HepG2 (cell line): ENCODE data around the gene TNNI2. TPM values are rescaled to one million over a fixed set of nuclear protein-coding genes. Genes with fewer than 3 reads are reported as not detected.
A peak's percentile ranks its signal among the peaks of the same experiment; 100 is the strongest.

Experiments
- BCLAF1 ChIP-seq: fragments of 450-650 bp; IDR thresholded peaks from 2 replicates; pipeline ENCODE4 v1.6.1; 2017; ENCODE audit warnings: mild to moderate bottlenecking
- CEBPG ChIP-seq: IDR thresholded peaks from 2 replicates; pipeline ENCODE4 v1.6.1; 2016
- FOXJ3 ChIP-seq: sonication (generic); formaldehyde crosslinking; IDR thresholded peaks from 2 replicates; pipeline ENCODE4 v1.4.0; 2020; ENCODE audit warnings: missing genetic modification reagents, mild to moderate bottlenecking, borderline replicate concordance
- GATA4 ChIP-seq: sonication (generic); IDR thresholded peaks from 2 replicates; pipeline ENCODE4 v1.6.1; 2016; ENCODE audit warnings: antibody characterized with exemption, low read depth, borderline replicate concordance
- NCOA2 ChIP-seq: sonication (generic); formaldehyde crosslinking; IDR thresholded peaks from 2 replicates; pipeline ENCODE4 v1.8.0; 2022; ENCODE audit warnings: inconsistent platforms
- NFKBIZ ChIP-seq: IDR thresholded peaks from 2 replicates; pipeline ENCODE4 v1.6.1; 2018; ENCODE audit warnings: missing genetic modification reagents, missing compliant biosample characterization
- NR2F1 ChIP-seq, 2 experiments: fragments of 450-650 bp in 1 of 2; formaldehyde crosslinking in 1 of 2; IDR thresholded peaks; 2 replicates each; pipeline versions ENCODE4 v1.5.0 to v1.6.1; 2016 to 2020; ENCODE audit warnings: mild to moderate bottlenecking in 1 of 2, missing compliant biosample characterization in 1 of 2, missing genetic modification reagents in 1 of 2, moderate library complexity in 1 of 2
- PAXIP1 ChIP-seq: sonication (generic); formaldehyde crosslinking; conservative IDR thresholded peaks from 2 replicates; pipeline ENCODE4 v1.4.0; 2020; ENCODE audit warnings: mild to moderate bottlenecking, missing genetic modification reagents, moderate library complexity
- SMAD1 ChIP-seq: sonication (generic); formaldehyde crosslinking; IDR thresholded peaks from 2 replicates; pipeline ENCODE4 v1.4.0; 2020; ENCODE audit warnings: missing genetic modification reagents, low read depth, mild to moderate bottlenecking, borderline replicate concordance
- SP2 ChIP-seq: sonication (generic); formaldehyde crosslinking; IDR thresholded peaks from 2 replicates; pipeline ENCODE4 v1.5.1; 2020; ENCODE audit warnings: mild to moderate bottlenecking, missing genetic modification reagents
- TAF15 ChIP-seq: fragments of 200-400 bp; formaldehyde crosslinking; IDR thresholded peaks from one replicate; pipeline ENCODE4 v1.6.1; 2018; ENCODE audit warnings: mild to moderate bottlenecking, low read depth, low read length; ENCODE audit not compliant: poor library complexity, severe bottlenecking
- ZGPAT ChIP-seq: IDR thresholded peaks from 2 replicates; pipeline ENCODE4 v1.6.1; 2016; ENCODE audit warnings: mild to moderate bottlenecking
- ZNF3 ChIP-seq: IDR thresholded peaks from 2 replicates; pipeline ENCODE4 v1.7.0; 2017; ENCODE audit warnings: inconsistent platforms
- ZNF350 ChIP-seq: sonication (generic); formaldehyde crosslinking; IDR thresholded peaks from 2 replicates; pipeline ENCODE4 v1.4.0; 2020; ENCODE audit warnings: mild to moderate bottlenecking, low read depth, missing genetic modification reagents, borderline replicate concordance
- ZNF550 ChIP-seq: sonication (generic); formaldehyde crosslinking; IDR thresholded peaks from 2 replicates; pipeline ENCODE4 v1.4.0; 2020; ENCODE audit warnings: mild to moderate bottlenecking, missing genetic modification reagents, borderline replicate concordance
- ZNF782 ChIP-seq: sonication (generic); formaldehyde crosslinking; IDR thresholded peaks from 2 replicates; pipeline ENCODE4 v1.4.0; 2020; ENCODE audit warnings: missing genetic modification reagents, mild to moderate bottlenecking, borderline replicate concordance
- polyA plus RNA-seq, 8 experiments: library from polyadenylated mRNA; depleted of rRNA in 3 of 8; stranded (reverse) in 7 of 8; unstranded in 1 of 8; fragments of >200 nt; fragmentation: Illumina TruSeq in 4 of 8; extraction: Trizol in 4 of 8; gene quantifications; 2 replicates each; pipeline versions ENCODE4 v1.2.1 to v1.2.3, GENCODE V29; 2011 to 2016; ENCODE audit warnings: low read depth in 4 of 8, missing spikeins in 1 of 8, mixed read lengths in 1 of 8; ENCODE audit not compliant: insufficient read depth in 1 of 8
- total RNA-seq, 5 experiments: library from RNA; depleted of rRNA; stranded (reverse); fragments of >200 nt; fragmentation: Illumina TruSeq; extraction: Trizol; gene quantifications; 2 replicates each; pipeline ENCODE4 v1.2.3, GENCODE V29; 2016; ENCODE audit warnings: low read depth in 1 of 5
- TF ChIP-seq, protein P1 (sequence below): conservative IDR thresholded peaks from 2 replicates; pipeline ENCODE4 v1.6.1; 2018; ENCODE audit warnings: missing genetic modification reagents
- TF ChIP-seq, protein P2 (sequence below): sonication (generic); IDR thresholded peaks from 2 replicates; pipeline ENCODE4 v1.6.1; 2016; ENCODE audit warnings: low read depth, borderline replicate concordance

TNNI2 gene
- total and polyA plus RNA-seq, 2 of the 13 experiments (the other 11 are each of a cell fraction or from before 2014, with no cell fraction given), result 7.2 to 12.0 TPM

GRCh38 chr11:1842149-1843097 lies 3.6 kb downstream of the TNNI2 start (continued):
- TF ChIP-seq PAXIP1 (CRISPR knock-in tag) (peak; percentile 94), CEBPG (CRISPR knock-in tag) (peak; percentile 45), BCLAF1 (no peak), ZNF550 (no peak; the same call in 1 of the 2 replicates), GATA4 (peak; percentile 99), SMAD1 (CRISPR knock-in tag) (peak; percentile 80; the same call in 1 of the 2 replicates), NFKBIZ (CRISPR knock-in tag) (0 out of 2 replicates have a peak, but pooled peaks have one; percentile 76), ZNF782 (CRISPR knock-in tag) (no peak), NCOA2 (peak; percentile 98), ZGPAT (CRISPR knock-in tag) (peak; percentile 95), FOXJ3 (CRISPR knock-in tag) (peak; percentile 38; the same call in 1 of the 2 replicates), NR2F1 (CRISPR knock-in tag; IDR thresholded peaks at IDR 0.05) (peak; percentile 56 to 77; a peak in 3 of 4 replicates), ZNF3 (no peak), TAF15 (no peak), ZNF350 (peak; percentile 80), SP2 (CRISPR knock-in tag) (0 out of 2 replicates have a peak, but pooled peaks have one; percentile 35)
- TF ChIP-seq, protein P1, sequence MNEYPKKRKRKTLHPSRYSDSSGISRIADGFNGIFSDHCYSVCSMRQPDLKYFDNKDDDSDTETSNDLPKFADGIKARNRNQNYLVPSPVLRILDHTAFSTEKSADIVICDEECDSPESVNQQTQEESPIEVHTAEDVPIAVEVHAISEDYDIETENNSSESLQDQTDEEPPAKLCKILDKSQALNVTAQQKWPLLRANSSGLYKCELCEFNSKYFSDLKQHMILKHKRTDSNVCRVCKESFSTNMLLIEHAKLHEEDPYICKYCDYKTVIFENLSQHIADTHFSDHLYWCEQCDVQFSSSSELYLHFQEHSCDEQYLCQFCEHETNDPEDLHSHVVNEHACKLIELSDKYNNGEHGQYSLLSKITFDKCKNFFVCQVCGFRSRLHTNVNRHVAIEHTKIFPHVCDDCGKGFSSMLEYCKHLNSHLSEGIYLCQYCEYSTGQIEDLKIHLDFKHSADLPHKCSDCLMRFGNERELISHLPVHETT (CRISPR knock-in tag), result peak; percentile 74; the same call in 1 of the 2 replicates
- TF ChIP-seq, protein P2, sequence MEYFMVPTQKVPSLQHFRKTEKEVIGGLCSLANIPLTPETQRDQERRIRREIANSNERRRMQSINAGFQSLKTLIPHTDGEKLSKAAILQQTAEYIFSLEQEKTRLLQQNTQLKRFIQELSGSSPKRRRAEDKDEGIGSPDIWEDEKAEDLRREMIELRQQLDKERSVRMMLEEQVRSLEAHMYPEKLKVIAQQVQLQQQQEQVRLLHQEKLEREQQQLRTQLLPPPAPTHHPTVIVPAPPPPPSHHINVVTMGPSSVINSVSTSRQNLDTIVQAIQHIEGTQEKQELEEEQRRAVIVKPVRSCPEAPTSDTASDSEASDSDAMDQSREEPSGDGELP, result peak; percentile 90; the same call in 1 of the 2 replicates
